ENCODE data around the gene CDK17.

CDK17 gene

GRCh38 chr12:96427269-96427729 is 27.1 kb upstream of the CDK17 start:
- DNase-seq (ENCODE audit: low read depth) = no peak
- TF ChIP-seq CTCF (IDR thresholded peaks at IDR 0.05; ENCODE audit: insufficient read depth, low read depth, low read length, missing control alignments) = no peak
- no peak overlapping the region for H3K4me3 ChIP-seq (ENCODE audit: low read depth, low read length)

GRCh38 chr12:96425951-96426350 is 25.7 kb upstream of the CDK17 start:
- TF ChIP-seq CTCF (IDR thresholded peaks at IDR 0.05; ENCODE audit: insufficient read depth, low read depth, low read length, missing control alignments) = no peak
- no peak for DNase-seq (ENCODE audit: low read depth)
- no peak overlapping the region for H3K4me3 ChIP-seq (ENCODE audit: low read depth, low read length)

GRCh38 chr12:96425321-96425720 is 25.1 kb upstream of the CDK17 start:
- no peak overlapping the region for H3K4me3 ChIP-seq (ENCODE audit: low read depth, low read length)
- no peak for TF ChIP-seq CTCF (IDR thresholded peaks at IDR 0.05; ENCODE audit: insufficient read depth, low read depth, low read length, missing control alignments)
- peak; percentile 61 for DNase-seq (ENCODE audit: low read depth)

- no peak overlapping the region for H3K4me3 ChIP-seq (ENCODE audit: low read depth, low read length)
- TF ChIP-seq CTCF (IDR thresholded peaks at IDR 0.05; ENCODE audit: insufficient read depth, low read depth, low read length, missing control alignments) = no peak
- DNase-seq (ENCODE audit: low read depth) = no peak
Measured at GRCh38 chr12:96424601-96425000, 24.4 kb upstream of the CDK17 start.

GRCh38 chr12:96422192-96422591 is 22.0 kb upstream of the CDK17 start:
- no peak overlapping the region for H3K4me3 ChIP-seq (ENCODE audit: low read depth, low read length)
- no peak for DNase-seq (ENCODE audit: low read depth)
- no peak for TF ChIP-seq CTCF (IDR thresholded peaks at IDR 0.05; ENCODE audit: insufficient read depth, low read depth, low read length, missing control alignments)

GRCh38 chr12:96421014-96421413 is 20.8 kb upstream of the CDK17 start:
- peak; percentile 21 for DNase-seq (ENCODE audit: low read depth)
- no peak for TF ChIP-seq CTCF (IDR thresholded peaks at IDR 0.05; ENCODE audit: insufficient read depth, low read depth, low read length, missing control alignments)
- H3K4me3 ChIP-seq (ENCODE audit: low read depth, low read length) = peak overlapping the region; percentile 15; the same call in 1 of the 2 replicates

- TF ChIP-seq CTCF (IDR thresholded peaks at IDR 0.05; ENCODE audit: insufficient read depth, low read depth, low read length, missing control alignments) = no peak
- DNase-seq (ENCODE audit: low read depth) = no peak
- no peak overlapping the region for H3K4me3 ChIP-seq (ENCODE audit: low read depth, low read length)
Measured at GRCh38 chr12:96420277-96420835, 20.1 kb upstream of the CDK17 start.

Measured in GM12865 (cell line).